HepG2 (cell line): ENCODE data around the gene TEDC2. TPM values are rescaled to one million over a fixed set of nuclear protein-coding genes. Genes with fewer than 3 reads are reported as not detected.

Experiments used
- ATAC-seq: fragments of 200-7000 bp; cut with Tn5 transposase; 3 replicates; pipeline ENCODE4 v1.9.1; 2020; ENCODE audit warnings: mild to moderate bottlenecking, moderate library complexity
- BruUV-seq: library from RNA; stranded (reverse); fragments of 400-500 nt; replicated peaks from 2 replicates; lab custom pipeline; 2021; lab: Mats Ljungman, UMichigan
- CTCF ChIA-PET: fragments of 300-600 bp; formaldehyde crosslinking; extraction: SDS; loops from one replicate; lab custom pipeline; 2021; ENCODE audit warnings: low total read pairs, inconsistent platforms, low intra/inter-chr PET ratio; lab: Yijun Ruan, JAX
- POLR2A ChIA-PET: fragments of 350-600 bp; sonication (Branson Sonifier 250); formaldehyde crosslinking; loops from one replicate; lab custom pipeline; 2020; ENCODE audit warnings: antibody characterized with exemption, inconsistent platforms; lab: Yijun Ruan, JAX
- DNase-seq: peaks from one replicate; pipeline ENCODE4 v3.0.0-alpha.2; 2015; ENCODE audit warnings: low spot score
- FAIRE-seq: peaks from 3 replicates; lab custom pipeline; 2011; peaks lifted over from hg19 to GRCh38; lab: Jason Lieb, UNC
- H2AFZ ChIP-seq: one replicate; pipeline ENCODE4 v1.6.1; 2011; ENCODE audit warnings: low read length, inconsistent platforms
- H3K27ac ChIP-seq: fragments of 300-600 bp; 3 replicates; pipeline ENCODE4 v1.8.0; 2011; ENCODE audit warnings: mixed run types, mild to moderate bottlenecking, mixed read lengths, low read length, inconsistent platforms; ENCODE audit not compliant: insufficient read depth; ENCODE audit errors: extremely low read length
- H3K27me3 ChIP-seq, 2 experiments: fragments of 200-600 bp in 1 of 2; 2 replicates in 1 of 2; 3 replicates in 1 of 2; pipeline versions ENCODE4 v1.6.0 to v1.8.0; 2011; ENCODE audit warnings: low read length in 2 of 2, mild to moderate bottlenecking in 2 of 2, moderate library complexity in 2 of 2, inconsistent platforms in 1 of 2; ENCODE audit not compliant: insufficient read depth in 2 of 2, control insufficient read depth in 1 of 2
- H3K36me3 ChIP-seq, 2 experiments: fragments of 200-600 bp in 1 of 2; replicated peaks in 1 of 2; 2 replicates in 1 of 2; 3 replicates in 1 of 2; pipeline versions ENCODE4 v1.5.1 to v1.8.0; 2011; ENCODE audit warnings: low read length in 2 of 2, inconsistent platforms in 1 of 2; ENCODE audit not compliant: insufficient read depth in 2 of 2, control insufficient read depth in 1 of 2
- H3K4me1 ChIP-seq: 2 replicates; pipeline ENCODE4 v1.5.1; 2012; ENCODE audit warnings: low read length, inconsistent platforms; ENCODE audit not compliant: insufficient read depth
- H3K4me2 ChIP-seq: 2 replicates; pipeline ENCODE4 v1.6.0; 2011; ENCODE audit warnings: low read depth, low read length, inconsistent platforms
- H3K4me3 ChIP-seq, 3 experiments: fragments of 200-600 bp in 1 of 3; sonication (generic), shearing (Covaris generic) in 1 of 3; replicated peaks in 1 of 3; 2 replicates each; pipeline ENCODE4 v1.5.1; 2011 to 2016; ENCODE audit warnings: low read length in 3 of 3, inconsistent platforms in 2 of 3, low read depth in 2 of 3, mild to moderate bottlenecking in 2 of 3, control low read depth in 1 of 3, mixed read lengths in 1 of 3; ENCODE audit not compliant: insufficient read depth in 1 of 3
- H3K79me2 ChIP-seq: one replicate; pipeline ENCODE4 v1.6.1; 2011; ENCODE audit warnings: low read length, inconsistent platforms; ENCODE audit not compliant: insufficient read depth
- H3K9ac ChIP-seq: 2 replicates; pipeline ENCODE4 v1.6.0; 2011; ENCODE audit warnings: mild to moderate bottlenecking, low read depth, low read length, inconsistent platforms; ENCODE audit not compliant: insufficient read depth
- H3K9me3 ChIP-seq: 2 replicates; pipeline ENCODE4 v1.5.1; 2012; ENCODE audit warnings: mild to moderate bottlenecking, low read length
- H4K20me1 ChIP-seq: 2 replicates; pipeline ENCODE4 v1.6.0; 2011; ENCODE audit warnings: inconsistent platforms, mild to moderate bottlenecking, low read length, moderate library complexity; ENCODE audit not compliant: insufficient read depth
- AGO2 ChIP-seq: fragments of 200-400 bp; formaldehyde crosslinking; optimal IDR thresholded peaks from 2 replicates; pipeline ENCODE3; 2017; ENCODE audit warnings: mild to moderate bottlenecking, low read depth, low read length, moderate library complexity
- RCOR2 ChIP-seq: IDR thresholded peaks from 2 replicates; pipeline ENCODE4 v1.6.1; 2016; ENCODE audit warnings: missing biosample characterization, missing genetic modification reagents
- ZBTB38 ChIP-seq: sonication (generic); formaldehyde crosslinking; IDR thresholded peaks from 2 replicates; pipeline ENCODE4 v1.5.1; 2020; ENCODE audit warnings: mild to moderate bottlenecking, missing genetic modification reagents
- WGBS: methylation state at CpG from one replicate; pipeline ENCODE4 v1.1.6; 2017; ENCODE audit warnings: low lambda C conversion rate; 5-methylcytosine and 5-hydroxymethylcytosine counted together
- in situ Hi-C: cut with HindIII; loops from 2 replicates; pipeline ENCODE4 v1.10.0; 2017; ENCODE audit warnings: low pct_unique_long_range_greater_than_20kb; ENCODE audit not compliant: extremely low pct_ligation_motif_present
- intact Hi-C: fragments of 100-400 bp; cut with micrococcal nuclease; formaldehyde crosslinking; loops from one replicate; pipeline ENCODE4 v1.10.0; 2022; ENCODE audit not compliant: unreplicated experiment
- polyA plus RNA-seq, 8 experiments: library from polyadenylated mRNA; depleted of rRNA in 3 of 8; stranded (reverse) in 7 of 8; unstranded in 1 of 8; fragments of >200 nt; fragmentation: Illumina TruSeq in 4 of 8; extraction: Trizol in 4 of 8; gene quantifications; 2 replicates each; pipeline versions ENCODE4 v1.2.1 to v1.2.3, GENCODE V29; 2011 to 2016; ENCODE audit warnings: low read depth in 4 of 8, missing spikeins in 1 of 8, mixed read lengths in 1 of 8; ENCODE audit not compliant: insufficient read depth in 1 of 8
- total RNA-seq, 5 experiments: library from RNA; depleted of rRNA; stranded (reverse); fragments of >200 nt; fragmentation: Illumina TruSeq; extraction: Trizol; gene quantifications; 2 replicates each; pipeline ENCODE4 v1.2.3, GENCODE V29; 2016; ENCODE audit warnings: low read depth in 1 of 5
- TF ChIP-seq, protein P1 (sequence below): sonication (generic); formaldehyde crosslinking; IDR thresholded peaks from 2 replicates; pipeline ENCODE4 v1.5.1; 2020; ENCODE audit warnings: mild to moderate bottlenecking, missing genetic modification reagents, moderate library complexity
- TF ChIP-seq, protein P2 (sequence below): sonication (generic); formaldehyde crosslinking; IDR thresholded peaks from 2 replicates; pipeline ENCODE4 v1.5.0; 2020; ENCODE audit warnings: mild to moderate bottlenecking, missing genetic modification reagents, moderate library complexity

The TEDC2 gene
- total and polyA plus RNA-seq, 2 of the 13 experiments (the other 11 are each of a cell fraction or from before 2014, with no cell fraction given) = 6.2 to 24.4 TPM

DNA sequence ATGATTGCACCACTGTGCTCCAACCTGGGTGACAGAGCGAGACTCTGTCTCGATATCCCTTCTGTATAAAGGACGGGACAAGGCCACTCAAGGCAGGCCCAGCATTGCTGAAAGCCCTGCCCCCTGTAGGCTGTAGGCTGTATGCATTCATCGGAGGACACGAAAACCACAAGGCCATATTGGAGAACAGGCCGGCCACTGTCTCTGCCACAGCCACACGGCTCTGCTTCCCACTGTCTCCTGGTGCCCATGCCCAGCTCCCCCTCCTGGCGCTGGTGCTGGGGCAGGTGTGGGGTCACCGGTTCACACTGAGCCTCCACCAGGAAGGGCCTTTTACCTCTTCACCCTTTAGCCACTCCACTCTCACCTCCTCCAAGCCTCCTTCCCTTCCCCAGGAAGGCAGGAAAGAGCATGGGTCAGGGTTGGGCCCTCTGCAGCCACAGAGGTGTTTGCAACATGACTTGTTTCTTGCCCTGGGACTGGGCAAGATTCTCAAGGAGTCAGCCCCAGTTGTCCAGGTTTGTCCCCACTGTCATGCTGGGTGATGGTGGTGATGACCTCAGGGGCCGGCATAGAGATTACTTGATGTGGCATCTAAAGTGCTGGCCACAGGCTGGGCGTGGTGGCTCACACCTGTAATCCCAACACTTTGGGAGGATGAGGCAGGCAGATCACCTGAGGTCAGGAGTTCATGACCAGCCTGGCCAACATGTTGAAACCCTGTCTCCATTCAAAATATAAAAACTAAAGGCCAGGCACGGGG is 5.9 kb downstream of the TEDC2 start:
- Histone ChIP-seq H3K27ac (no peak overlapping the region), H3K36me3 (no peaks in the 10 kb centered on the region; a peak in 1 of 5 replicates), H3K4me1 (peaks cover 36% of the 10 kb centered on the region), H3K4me3 (no peak overlapping the region), H3K9ac (no peak overlapping the region), H3K27me3 (peaks cover 5 to 24% of the 10 kb centered on the region in 2 experiments), H2AFZ (no peak overlapping the region), H3K9me3 (no peaks in the 10 kb centered on the region), H4K20me1 (no peaks in the 10 kb centered on the region), H3K79me2 (no peaks in the 10 kb centered on the region), H3K4me2 (no peak overlapping the region)
- ChIA-PET CTCF (no interaction called here), POLR2A (no interaction called here)
- ATAC-seq (0 out of 3 replicates have a peak, but pooled peaks have one; percentile 6), DNase-seq (no peak), FAIRE-seq (no peak)
- intact Hi-C loops (no loop called here), in situ Hi-C loops (no loop called here)
- TF ChIP-seq, protein P1, sequence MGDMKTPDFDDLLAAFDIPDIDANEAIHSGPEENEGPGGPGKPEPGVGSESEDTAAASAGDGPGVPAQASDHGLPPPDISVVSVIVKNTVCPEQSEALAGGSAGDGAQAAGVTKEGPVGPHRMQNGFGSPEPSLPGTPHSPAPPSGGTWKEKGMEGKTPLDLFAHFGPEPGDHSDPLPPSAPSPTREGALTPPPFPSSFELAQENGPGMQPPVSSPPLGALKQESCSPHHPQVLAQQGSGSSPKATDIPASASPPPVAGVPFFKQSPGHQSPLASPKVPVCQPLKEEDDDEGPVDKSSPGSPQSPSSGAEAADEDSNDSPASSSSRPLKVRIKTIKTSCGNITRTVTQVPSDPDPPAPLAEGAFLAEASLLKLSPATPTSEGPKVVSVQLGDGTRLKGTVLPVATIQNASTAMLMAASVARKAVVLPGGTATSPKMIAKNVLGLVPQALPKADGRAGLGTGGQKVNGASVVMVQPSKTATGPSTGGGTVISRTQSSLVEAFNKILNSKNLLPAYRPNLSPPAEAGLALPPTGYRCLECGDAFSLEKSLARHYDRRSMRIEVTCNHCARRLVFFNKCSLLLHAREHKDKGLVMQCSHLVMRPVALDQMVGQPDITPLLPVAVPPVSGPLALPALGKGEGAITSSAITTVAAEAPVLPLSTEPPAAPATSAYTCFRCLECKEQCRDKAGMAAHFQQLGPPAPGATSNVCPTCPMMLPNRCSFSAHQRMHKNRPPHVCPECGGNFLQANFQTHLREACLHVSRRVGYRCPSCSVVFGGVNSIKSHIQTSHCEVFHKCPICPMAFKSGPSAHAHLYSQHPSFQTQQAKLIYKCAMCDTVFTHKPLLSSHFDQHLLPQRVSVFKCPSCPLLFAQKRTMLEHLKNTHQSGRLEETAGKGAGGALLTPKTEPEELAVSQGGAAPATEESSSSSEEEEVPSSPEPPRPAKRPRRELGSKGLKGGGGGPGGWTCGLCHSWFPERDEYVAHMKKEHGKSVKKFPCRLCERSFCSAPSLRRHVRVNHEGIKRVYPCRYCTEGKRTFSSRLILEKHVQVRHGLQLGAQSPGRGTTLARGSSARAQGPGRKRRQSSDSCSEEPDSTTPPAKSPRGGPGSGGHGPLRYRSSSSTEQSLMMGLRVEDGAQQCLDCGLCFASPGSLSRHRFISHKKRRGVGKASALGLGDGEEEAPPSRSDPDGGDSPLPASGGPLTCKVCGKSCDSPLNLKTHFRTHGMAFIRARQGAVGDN (CRISPR knock-in tag) = 0 out of 2 replicates have a peak, but pooled peaks have one; percentile 8
- 0 out of 2 replicates have a peak, but pooled peaks have one; percentile 17 for TF ChIP-seq ZBTB38 (CRISPR knock-in tag)
- no peak for TF ChIP-seq RCOR2 (CRISPR knock-in tag)
- TF ChIP-seq, protein P2, sequence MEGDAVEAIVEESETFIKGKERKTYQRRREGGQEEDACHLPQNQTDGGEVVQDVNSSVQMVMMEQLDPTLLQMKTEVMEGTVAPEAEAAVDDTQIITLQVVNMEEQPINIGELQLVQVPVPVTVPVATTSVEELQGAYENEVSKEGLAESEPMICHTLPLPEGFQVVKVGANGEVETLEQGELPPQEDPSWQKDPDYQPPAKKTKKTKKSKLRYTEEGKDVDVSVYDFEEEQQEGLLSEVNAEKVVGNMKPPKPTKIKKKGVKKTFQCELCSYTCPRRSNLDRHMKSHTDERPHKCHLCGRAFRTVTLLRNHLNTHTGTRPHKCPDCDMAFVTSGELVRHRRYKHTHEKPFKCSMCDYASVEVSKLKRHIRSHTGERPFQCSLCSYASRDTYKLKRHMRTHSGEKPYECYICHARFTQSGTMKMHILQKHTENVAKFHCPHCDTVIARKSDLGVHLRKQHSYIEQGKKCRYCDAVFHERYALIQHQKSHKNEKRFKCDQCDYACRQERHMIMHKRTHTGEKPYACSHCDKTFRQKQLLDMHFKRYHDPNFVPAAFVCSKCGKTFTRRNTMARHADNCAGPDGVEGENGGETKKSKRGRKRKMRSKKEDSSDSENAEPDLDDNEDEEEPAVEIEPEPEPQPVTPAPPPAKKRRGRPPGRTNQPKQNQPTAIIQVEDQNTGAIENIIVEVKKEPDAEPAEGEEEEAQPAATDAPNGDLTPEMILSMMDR (CRISPR knock-in tag) = peak; percentile 46
- TF ChIP-seq AGO2 = peak; percentile 28
- BruUV-seq = no TSS peak
- 87% methylated on average over 8 of the region's 12 CpGs for WGBS
